Memory B cell (primary cell): ENCODE data around the gene MAGI1.

Experiments
- ATAC-seq: fragments of 150-1000 bp; cut with Tn5 transposase; 2 replicates; pipeline ENCODE4 v1.10.0; 2021; ENCODE audit warnings: low read depth, mild to moderate bottlenecking, moderate library complexity
- DNase-seq, 2 donors: peaks; one replicate each; pipeline ENCODE4 v3.0.0; 2022; ENCODE audit warnings: low spot score in 2 of 2
- H3K27ac Mint-ChIP-seq: one replicate; pipeline ENCODE4 v1.8.0; 2022; ENCODE audit warnings: mild to moderate bottlenecking, moderate library complexity, mixed read lengths
- H3K27me3 Mint-ChIP-seq: one replicate; pipeline ENCODE4 v1.8.0; 2022; ENCODE audit warnings: mixed read lengths
- H3K36me3 Mint-ChIP-seq: one replicate; pipeline ENCODE4 v1.8.0; 2022; ENCODE audit warnings: mild to moderate bottlenecking, mixed read lengths
- H3K4me1 Mint-ChIP-seq: one replicate; pipeline ENCODE4 v1.8.0; 2022; ENCODE audit warnings: mixed read lengths
- H3K4me3 Mint-ChIP-seq: one replicate; pipeline ENCODE4 v1.8.0; 2022; ENCODE audit warnings: mild to moderate bottlenecking, moderate library complexity, mixed read lengths
- H3K9me3 Mint-ChIP-seq: one replicate; pipeline ENCODE4 v1.8.0; 2022; ENCODE audit warnings: mixed read lengths

The MAGI1 gene

DNA sequence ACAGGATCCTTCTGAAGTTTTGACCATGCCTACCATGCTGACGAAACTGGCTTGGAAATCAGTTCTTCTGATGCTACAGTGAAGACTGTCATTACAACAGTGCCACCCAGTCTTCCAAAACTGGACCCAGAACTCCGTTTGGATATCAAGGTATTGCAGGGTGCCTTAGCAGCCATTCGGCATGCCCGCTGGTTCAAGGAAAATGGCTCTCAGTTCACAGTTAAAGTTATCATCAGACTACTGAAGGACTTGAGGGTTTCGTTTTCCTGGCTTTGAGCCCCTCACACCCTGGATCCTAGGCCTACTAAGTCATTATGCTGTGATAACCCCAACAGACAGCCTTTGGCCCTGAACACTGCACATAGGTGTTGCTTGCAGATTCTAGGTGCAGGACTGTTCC, 351.0 kb downstream of the MAGI1 start:
- no peak for ATAC-seq
- DNase-seq, result no peak
- Mint-ChIP-seq H3K9me3 (peaks cover 2% of the 10 kb centered on the region), H3K36me3 (no peaks in the 10 kb centered on the region), H3K4me3 (no peak overlapping the region), H3K27me3 (no peaks in the 10 kb centered on the region), H3K27ac (no peak overlapping the region), H3K4me1 (no peaks in the 10 kb centered on the region)

- Mint-ChIP-seq H3K27me3 (no peaks in the 10 kb centered on the region), H3K4me3 (no peak overlapping the region), H3K27ac (no peak overlapping the region), H3K36me3 (no peaks in the 10 kb centered on the region), H3K4me1 (no peaks in the 10 kb centered on the region), H3K9me3 (peaks cover 2% of the 10 kb centered on the region)
- no peak for DNase-seq
- ATAC-seq, result no peak
Measured at GRCh38 chr3:65685621-65686235, 353.0 kb downstream of the MAGI1 start.

GRCh38 chr3:65678516-65678915, 360.2 kb downstream of the MAGI1 start:
- Mint-ChIP-seq H3K4me3 (no peak overlapping the region), H3K27me3 (no peaks in the 10 kb centered on the region), H3K36me3 (no peaks in the 10 kb centered on the region), H3K9me3 (peaks cover 2% of the 10 kb centered on the region), H3K4me1 (no peaks in the 10 kb centered on the region), H3K27ac (no peak overlapping the region)
- ATAC-seq, result no peak
- no peak for DNase-seq

GRCh38 chr3:65677486-65678010, 361.2 kb downstream of the MAGI1 start:
- Mint-ChIP-seq H3K9me3 (no peaks in the 10 kb centered on the region), H3K4me1 (no peaks in the 10 kb centered on the region), H3K36me3 (no peaks in the 10 kb centered on the region), H3K27me3 (no peaks in the 10 kb centered on the region), H3K27ac (no peak overlapping the region), H3K4me3 (no peak overlapping the region)
- ATAC-seq, result no peak
- no peak for DNase-seq

- no peak for ATAC-seq
- Mint-ChIP-seq H3K27ac (no peak overlapping the region), H3K27me3 (no peaks in the 10 kb centered on the region), H3K9me3 (no peaks in the 10 kb centered on the region), H3K4me3 (no peak overlapping the region), H3K36me3 (no peaks in the 10 kb centered on the region), H3K4me1 (no peaks in the 10 kb centered on the region)
- DNase-seq, result no peak
Measured at GRCh38 chr3:65676580-65676979, 362.1 kb downstream of the MAGI1 start.

GRCh38 chr3:65675011-65675410, 363.7 kb downstream of the MAGI1 start:
- H3K4me1 Mint-ChIP-seq, result no peaks in the 10 kb centered on the region
- H3K4me3 Mint-ChIP-seq, result no peak overlapping the region
- DNase-seq (no peak), ATAC-seq (no peak)
- H3K36me3 Mint-ChIP-seq, result no peaks in the 10 kb centered on the region
- no peak overlapping the region for H3K27ac Mint-ChIP-seq
- no peaks in the 10 kb centered on the region for H3K9me3 Mint-ChIP-seq
- H3K27me3 Mint-ChIP-seq, result no peaks in the 10 kb centered on the region

GRCh38 chr3:65674226-65674625, 364.5 kb downstream of the MAGI1 start:
- no peaks in the 10 kb centered on the region for H3K9me3 Mint-ChIP-seq
- no peak overlapping the region for H3K4me3 Mint-ChIP-seq
- no peak overlapping the region for H3K27ac Mint-ChIP-seq
- DNase-seq (no peak), ATAC-seq (no peak)
- no peaks in the 10 kb centered on the region for H3K4me1 Mint-ChIP-seq
- no peaks in the 10 kb centered on the region for H3K27me3 Mint-ChIP-seq
- no peaks in the 10 kb centered on the region for H3K36me3 Mint-ChIP-seq

- Mint-ChIP-seq H3K27me3 (no peaks in the 10 kb centered on the region), H3K4me1 (no peaks in the 10 kb centered on the region), H3K9me3 (no peaks in the 10 kb centered on the region), H3K4me3 (no peak overlapping the region), H3K36me3 (no peaks in the 10 kb centered on the region), H3K27ac (no peak overlapping the region)
- ATAC-seq (no peak), DNase-seq (no peak)
Measured at GRCh38 chr3:65672871-65673815, 365.6 kb downstream of the MAGI1 start.

DNA sequence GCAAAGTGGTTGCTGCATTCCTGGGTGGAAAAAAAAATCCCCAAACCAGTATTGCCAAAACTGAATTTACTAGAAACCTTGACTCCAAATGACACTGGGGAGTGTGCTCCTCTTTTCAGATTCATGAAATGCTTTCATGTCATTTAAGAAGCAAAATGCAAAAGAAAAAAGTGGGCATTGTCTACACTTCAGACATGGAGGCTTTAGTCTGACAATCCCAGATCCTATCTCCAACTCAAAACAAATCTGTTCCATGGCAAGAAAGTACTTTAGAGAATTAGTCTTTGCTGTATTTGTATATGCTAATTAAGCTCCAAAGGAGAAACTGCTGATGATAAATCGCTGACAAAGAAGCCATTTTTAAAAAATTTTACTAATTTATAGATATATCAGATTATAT, 366.7 kb downstream of the MAGI1 start:
- H3K36me3 Mint-ChIP-seq, result no peaks in the 10 kb centered on the region
- H3K27me3 Mint-ChIP-seq, result no peaks in the 10 kb centered on the region
- no peaks in the 10 kb centered on the region for H3K4me1 Mint-ChIP-seq
- DNase-seq (no peak), ATAC-seq (no peak)
- H3K4me3 Mint-ChIP-seq, result no peak overlapping the region
- no peak overlapping the region for H3K27ac Mint-ChIP-seq
- H3K9me3 Mint-ChIP-seq, result no peaks in the 10 kb centered on the region

DNA sequence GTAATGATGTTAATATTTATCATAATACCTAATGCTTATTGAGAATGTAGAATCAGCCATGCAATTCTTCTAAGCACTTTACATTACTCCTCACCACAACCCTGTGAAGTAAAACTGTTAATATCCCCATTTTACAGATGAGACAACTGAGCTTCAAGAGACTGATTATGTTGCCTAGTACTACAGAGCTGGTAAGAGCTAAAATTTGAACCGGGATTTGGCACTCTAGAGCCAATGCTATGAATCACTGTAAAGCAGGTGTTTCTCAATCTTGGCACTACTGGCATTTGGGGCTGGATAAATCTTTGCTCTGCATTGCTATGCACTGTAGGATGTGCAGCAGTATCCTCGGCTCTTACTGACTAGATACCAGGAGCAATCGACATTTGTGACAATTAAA, 367.7 kb downstream of the MAGI1 start:
- DNase-seq, result no peak
- no peak for ATAC-seq
- no peak overlapping the region for H3K27ac Mint-ChIP-seq
- H3K36me3 Mint-ChIP-seq, result no peaks in the 10 kb centered on the region
- no peaks in the 10 kb centered on the region for H3K4me1 Mint-ChIP-seq
- no peak overlapping the region for H3K4me3 Mint-ChIP-seq
- peaks cover under 1% of the 10 kb centered on the region for H3K9me3 Mint-ChIP-seq
- no peaks in the 10 kb centered on the region for H3K27me3 Mint-ChIP-seq

- no peak overlapping the region for H3K4me3 Mint-ChIP-seq
- no peak overlapping the region for H3K27ac Mint-ChIP-seq
- no peak for ATAC-seq
- H3K27me3 Mint-ChIP-seq, result no peaks in the 10 kb centered on the region
- no peak for DNase-seq
- no peaks in the 10 kb centered on the region for H3K36me3 Mint-ChIP-seq
- H3K9me3 Mint-ChIP-seq, result peaks cover 1% of the 10 kb centered on the region
- H3K4me1 Mint-ChIP-seq, result no peaks in the 10 kb centered on the region
Measured at GRCh38 chr3:65669163-65669875, 369.4 kb downstream of the MAGI1 start.

- H3K4me3 Mint-ChIP-seq, result no peak overlapping the region
- ATAC-seq (no peak), DNase-seq (no peak)
- H3K27ac Mint-ChIP-seq, result no peak overlapping the region
- no peaks in the 10 kb centered on the region for H3K36me3 Mint-ChIP-seq
- H3K27me3 Mint-ChIP-seq, result no peaks in the 10 kb centered on the region
- H3K4me1 Mint-ChIP-seq, result no peaks in the 10 kb centered on the region
- peaks cover 1% of the 10 kb centered on the region for H3K9me3 Mint-ChIP-seq
Measured at GRCh38 chr3:65667963-65668362, 370.8 kb downstream of the MAGI1 start.

- Mint-ChIP-seq H3K36me3 (no peaks in the 10 kb centered on the region), H3K4me1 (no peaks in the 10 kb centered on the region), H3K4me3 (no peak overlapping the region), H3K27ac (no peak overlapping the region), H3K9me3 (peaks cover 4% of the 10 kb centered on the region), H3K27me3 (no peaks in the 10 kb centered on the region)
- ATAC-seq (no peak), DNase-seq (no peak)
Measured at GRCh38 chr3:65666448-65667091, 372.1 kb downstream of the MAGI1 start.

- Mint-ChIP-seq H3K9me3 (peaks cover 4% of the 10 kb centered on the region), H3K4me1 (no peaks in the 10 kb centered on the region)
Measured at GRCh38 chr3:65665915-65666314, 372.8 kb downstream of the MAGI1 start.

More at GRCh38 chr3:65665915-65666314, 372.8 kb downstream of the MAGI1 start:
- ATAC-seq (no peak), DNase-seq (no peak)
- Mint-ChIP-seq H3K27ac (no peak overlapping the region), H3K27me3 (no peaks in the 10 kb centered on the region), H3K36me3 (no peaks in the 10 kb centered on the region), H3K4me3 (no peak overlapping the region)
